GM19193 (cell line): ENCODE data around the gene PRKCQ.

Source experiments
- POLR2A ChIP-seq: IDR thresholded peaks from 4 replicates; pipeline ENCODE4 v1.6.1; 2011; ENCODE audit not compliant: insufficient read depth, insufficient read length; ENCODE audit errors: extremely low read depth

The PRKCQ gene

DNA sequence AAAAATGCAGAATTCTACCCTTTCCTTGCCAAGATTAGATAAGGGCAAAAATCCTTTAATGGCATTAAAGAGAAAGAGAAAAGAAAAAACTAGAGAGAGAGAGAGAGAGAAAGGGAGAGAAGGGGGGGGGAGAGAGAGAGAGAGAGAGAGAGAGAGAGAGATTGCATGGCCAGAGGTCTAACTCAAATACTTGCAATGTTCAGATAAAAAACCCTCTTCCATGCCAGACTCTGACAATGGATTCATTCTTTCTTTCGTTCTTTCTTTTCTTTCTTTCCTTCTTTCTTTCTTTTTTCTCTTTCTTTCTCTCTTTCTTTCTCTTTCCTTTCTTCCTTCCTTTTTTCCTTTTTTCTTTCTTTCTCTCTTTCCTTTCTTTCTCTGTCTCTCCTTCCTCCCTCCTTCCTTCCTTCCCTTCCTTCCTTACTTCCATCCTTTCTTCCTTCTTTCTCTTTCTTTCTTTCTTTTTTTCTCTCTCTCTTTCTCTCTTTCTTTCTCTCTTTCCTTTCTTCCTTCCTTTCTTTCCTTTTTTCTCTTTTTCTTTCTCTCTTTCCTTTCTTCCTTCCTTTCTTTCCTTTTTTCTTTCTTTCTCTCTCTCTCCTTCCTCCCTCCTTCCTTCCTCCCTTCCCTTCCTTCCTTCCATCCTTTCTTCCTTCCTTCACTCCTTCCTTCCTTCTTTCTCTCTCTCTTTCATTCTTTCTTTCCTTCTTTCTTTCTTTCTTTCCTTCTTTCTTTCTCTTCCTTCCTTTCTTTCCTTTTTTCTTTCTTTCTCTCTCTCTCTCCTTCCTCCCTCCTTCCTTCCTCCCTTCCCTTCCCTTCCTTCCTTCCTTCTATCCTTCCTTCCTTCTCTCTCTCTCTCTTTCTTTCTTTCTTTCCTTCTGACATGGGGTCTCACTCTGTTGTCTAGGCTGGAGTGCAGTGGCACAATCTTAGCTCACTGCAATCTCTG lies 175.7 kb downstream of the PRKCQ start:
- no peak for TF ChIP-seq POLR2A

DNA sequence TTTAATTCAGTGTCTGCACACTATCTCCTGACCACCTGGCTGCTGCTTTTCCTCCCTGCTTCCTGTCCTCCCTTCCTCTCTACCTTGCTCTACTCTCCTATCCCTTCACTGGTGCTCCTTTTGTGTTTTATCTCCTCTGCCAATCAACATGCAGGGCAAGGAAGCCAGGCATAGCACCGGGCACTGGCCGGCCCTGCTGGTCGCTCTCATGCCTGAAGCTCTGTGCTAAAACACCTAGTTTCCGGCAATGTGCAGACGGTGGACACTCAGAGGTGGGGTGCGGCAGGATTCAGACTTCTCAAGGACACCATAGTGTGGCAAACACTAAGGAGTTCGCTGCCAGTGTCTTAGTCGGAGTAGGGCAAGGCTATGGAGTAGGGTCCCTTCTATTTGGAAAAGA lies 177.1 kb downstream of the PRKCQ start:
- no peak for TF ChIP-seq POLR2A

DNA sequence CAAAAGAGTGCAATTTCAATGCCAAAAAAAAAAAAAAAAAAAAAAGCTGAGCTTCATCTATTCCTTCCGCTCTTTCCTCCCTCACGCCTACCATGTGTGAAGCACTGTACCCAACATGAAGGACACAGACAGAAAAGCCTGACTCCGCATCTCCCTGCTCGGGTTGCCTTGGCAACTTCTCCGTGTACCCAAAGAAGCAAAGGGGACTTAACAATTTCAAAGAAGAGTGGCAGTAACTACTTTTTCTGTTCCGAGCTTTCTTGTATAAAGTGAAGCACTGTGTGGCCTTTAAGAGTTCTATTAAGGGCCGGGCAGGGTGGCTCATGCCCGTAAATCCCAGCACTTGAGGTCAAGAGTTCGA lies 177.7 kb downstream of the PRKCQ start:
- TF ChIP-seq POLR2A, result no peak

DNA sequence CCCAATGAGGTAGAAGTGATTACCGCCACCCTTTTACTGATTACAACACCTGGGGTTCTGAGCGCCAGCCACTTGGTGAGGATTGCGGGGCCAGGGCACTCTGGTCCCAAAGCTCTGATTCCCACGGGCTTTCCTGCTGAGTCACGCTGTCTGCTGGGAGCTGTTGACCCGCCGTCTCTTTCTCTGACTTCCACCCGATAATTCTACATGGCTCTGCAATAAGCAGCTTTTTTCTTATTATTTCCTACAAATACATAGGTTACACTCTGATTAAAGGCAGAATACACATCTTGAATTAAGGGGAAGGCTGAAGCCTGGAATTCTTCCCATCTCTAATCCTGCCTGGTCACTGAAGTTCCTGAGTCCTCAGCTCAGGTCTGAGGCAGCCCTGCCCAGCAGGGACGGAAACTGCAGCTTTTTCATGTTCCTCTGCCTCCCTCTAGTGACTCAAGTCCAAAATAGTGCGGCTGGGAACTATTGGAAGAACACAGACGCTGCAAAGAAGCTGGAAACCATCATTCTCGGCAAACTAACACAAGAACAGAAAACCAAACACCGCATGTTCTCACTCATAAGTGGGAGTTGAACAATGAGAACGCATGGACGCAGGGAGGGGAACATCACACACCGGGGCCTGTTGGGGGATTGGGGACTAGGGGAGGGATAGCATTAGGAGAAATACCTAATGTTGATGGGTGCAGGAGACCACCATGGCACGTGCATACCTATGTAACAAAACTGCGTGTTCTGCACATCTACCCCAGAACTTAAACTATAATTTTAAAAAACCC lies 178.3 kb downstream of the PRKCQ start:
- TF ChIP-seq POLR2A, result no peak

DNA sequence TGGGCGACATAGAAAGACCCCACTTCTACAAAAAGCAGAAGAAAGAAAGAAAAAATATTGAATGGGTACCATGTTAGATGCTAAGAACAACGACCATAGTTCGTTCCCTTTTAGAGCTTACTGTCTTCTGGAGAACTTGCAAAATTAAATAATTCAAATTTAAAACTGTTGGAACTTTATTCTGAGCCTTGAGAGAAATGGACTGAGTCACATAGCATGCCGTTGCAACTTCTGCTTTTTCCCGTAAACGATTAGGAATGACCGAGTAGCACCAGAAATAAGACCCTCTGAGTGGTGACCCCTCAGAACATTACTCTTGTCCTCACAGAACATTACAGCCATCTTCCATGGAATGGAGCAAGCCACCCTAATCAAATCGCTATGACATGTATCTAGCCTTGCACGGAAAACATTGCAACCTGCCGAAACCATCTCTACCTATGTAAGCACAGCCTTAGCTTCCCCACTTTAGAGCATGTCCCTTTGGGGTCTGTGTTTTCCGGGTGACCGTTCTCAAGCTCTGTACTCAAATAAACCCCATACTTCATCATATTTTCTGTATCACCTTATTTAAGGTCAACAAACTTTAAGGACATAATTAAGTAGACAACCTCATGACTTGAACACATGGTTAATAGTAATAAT lies 179.1 kb downstream of the PRKCQ start:
- TF ChIP-seq POLR2A, result no peak

DNA sequence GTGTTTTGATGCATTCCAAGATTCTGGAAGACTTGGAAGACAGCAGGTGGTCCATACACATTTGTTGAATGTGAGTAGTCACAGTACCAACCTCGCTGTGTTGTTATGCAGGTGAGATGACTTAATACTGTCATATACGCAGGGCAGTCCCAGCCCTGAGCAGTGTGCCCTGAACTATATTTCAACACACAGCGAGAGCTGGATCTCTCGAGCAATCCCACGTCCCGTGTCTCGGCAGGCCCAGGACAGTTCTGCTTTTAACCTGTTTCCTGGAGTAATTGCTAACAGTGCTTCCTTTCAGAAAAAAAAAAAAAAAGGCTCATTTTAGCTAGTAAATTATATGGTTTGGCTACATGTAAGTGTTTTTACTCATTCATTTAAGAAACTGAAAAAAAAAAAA lies 179.7 kb downstream of the PRKCQ start:
- TF ChIP-seq POLR2A, result no peak

DNA sequence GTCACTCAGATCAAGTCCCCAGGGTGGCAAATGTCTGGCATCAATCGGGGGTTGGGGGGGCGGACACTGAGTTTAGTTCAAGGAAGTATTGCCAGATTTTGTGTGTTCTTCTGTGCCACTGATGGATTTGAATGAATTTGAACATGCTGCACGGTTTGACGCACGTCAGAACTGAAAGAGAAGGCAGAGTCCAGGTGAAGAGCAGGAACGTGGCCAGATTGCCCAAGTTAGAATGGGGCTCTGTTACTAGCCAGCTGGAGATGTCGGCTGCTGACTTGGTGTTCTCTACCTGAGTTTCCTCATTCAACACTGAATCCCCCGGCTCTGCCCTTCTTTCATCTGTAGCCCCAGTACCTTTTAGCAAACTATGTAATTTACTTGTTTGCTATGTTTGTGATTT lies 180.2 kb downstream of the PRKCQ start:
- TF ChIP-seq POLR2A, result no peak

DNA sequence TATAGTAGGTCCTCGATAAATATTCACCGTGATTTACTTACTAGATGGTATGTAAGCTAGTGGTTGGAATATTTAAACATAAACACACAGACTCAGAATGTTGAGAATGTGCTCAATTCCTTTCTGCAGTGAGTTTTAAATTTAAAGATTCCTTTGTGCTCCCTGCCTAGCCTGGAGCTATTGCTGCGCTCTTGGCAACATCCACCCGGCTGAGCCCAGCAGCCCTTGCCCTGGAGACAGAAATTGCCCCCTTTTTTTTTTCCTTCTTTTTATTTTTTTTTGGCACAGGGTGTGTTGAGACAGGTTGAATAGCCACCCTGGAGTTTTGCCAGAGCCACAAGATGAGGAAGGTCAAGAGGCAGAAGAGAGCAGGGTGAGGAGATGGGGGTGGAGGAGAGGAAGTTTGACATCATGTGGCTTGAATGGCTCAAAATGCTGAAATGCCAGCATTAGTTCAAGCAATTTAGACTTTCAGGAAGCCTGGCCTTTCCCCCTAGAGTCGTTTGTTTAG lies 180.8 kb downstream of the PRKCQ start:
- no peak for TF ChIP-seq POLR2A

DNA sequence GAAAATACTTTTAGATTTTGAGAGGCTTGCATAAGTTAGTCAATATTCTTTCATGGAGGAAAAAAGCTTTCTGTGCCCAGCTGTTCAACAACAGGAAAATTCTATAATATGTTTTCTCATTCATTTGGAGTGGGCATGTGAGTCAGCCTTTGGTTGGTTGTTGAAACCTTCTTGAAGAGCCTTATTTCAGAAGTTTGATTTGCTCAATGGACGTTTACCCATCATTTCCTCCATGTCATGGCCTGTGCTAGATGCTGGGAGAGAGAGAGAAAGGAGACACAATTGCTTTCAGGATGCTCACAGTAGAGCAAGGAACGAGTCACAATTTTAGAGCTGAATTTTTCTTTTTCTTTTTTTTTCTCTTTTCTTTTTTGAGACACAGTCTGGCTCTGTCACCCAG lies 181.7 kb downstream of the PRKCQ start:
- TF ChIP-seq POLR2A, result no peak

DNA sequence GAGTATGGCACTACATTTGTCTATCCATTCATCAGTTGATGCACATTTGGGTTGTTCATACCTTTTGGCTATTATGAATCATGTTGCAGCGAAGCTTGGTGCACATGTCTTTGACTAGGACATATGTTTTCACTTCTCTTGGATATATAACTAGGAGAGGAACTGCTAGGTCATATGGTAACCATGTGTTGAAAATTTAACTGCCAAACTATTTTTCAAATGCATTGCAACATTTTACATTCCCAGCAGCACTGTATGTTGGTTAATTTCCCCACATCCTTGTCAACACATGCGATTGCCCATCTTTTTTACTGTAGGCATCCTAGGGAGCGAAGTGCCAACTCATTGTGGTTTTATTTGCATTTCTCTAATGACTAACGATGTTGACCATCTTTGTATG lies 183.4 kb downstream of the PRKCQ start:
- no peak for TF ChIP-seq POLR2A

DNA sequence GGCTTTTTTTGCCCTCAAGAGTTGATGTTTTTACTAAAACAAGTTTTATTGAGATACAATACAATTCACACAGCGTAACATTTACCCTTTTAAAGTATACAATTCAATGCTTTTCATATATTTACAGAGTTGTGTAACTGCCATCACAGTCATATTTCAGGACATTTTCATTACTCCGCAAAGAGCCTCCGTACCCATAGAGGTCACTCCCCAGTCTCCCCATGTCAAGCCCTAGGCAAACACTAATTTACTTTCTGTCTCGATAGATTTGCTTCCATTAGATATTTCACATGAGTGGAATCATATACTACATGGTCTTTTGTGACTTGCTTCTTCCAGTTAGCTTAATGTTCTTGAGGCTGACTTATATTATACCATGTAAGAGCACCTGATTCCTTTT lies 183.8 kb downstream of the PRKCQ start:
- TF ChIP-seq POLR2A, result no peak

DNA sequence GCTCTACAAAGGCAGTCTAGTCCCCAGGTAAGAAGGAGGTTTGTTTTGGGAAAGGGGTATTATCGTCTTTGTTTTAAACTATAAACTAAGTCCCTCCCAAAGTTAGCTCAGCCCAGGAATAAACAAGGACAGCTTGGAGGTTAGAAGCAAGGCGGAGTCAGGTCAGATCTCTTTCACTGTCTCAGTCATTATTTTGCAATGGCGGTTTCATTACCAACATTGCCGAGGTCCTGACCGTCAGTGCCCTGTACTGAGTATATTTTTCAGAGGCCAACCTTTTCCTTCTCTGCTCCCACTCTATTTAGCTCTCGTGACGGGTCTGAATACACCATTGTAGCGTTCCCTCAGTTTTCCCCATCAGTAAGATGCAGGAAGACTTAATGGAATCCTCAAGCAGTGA lies 184.5 kb downstream of the PRKCQ start:
- no peak for TF ChIP-seq POLR2A

DNA sequence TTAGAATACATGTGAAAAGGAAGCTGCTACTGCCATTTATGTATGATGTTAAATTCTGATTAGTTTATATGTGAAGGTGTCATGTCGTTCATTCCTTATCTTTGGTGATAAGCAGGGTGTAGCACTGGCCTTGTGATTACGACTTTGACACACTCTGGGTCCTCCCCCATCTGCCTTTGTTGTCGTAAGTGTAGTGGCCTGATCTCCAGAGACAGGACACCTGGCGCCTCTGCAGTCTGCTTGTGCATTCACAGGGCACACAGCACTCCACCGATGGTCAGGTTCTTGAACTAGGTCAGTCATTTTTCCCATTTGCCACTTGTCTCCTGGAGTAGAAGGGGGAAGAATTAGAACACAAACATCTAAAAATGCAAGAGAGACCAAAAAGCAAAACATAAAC lies 186.0 kb downstream of the PRKCQ start:
- no peak for TF ChIP-seq POLR2A

DNA sequence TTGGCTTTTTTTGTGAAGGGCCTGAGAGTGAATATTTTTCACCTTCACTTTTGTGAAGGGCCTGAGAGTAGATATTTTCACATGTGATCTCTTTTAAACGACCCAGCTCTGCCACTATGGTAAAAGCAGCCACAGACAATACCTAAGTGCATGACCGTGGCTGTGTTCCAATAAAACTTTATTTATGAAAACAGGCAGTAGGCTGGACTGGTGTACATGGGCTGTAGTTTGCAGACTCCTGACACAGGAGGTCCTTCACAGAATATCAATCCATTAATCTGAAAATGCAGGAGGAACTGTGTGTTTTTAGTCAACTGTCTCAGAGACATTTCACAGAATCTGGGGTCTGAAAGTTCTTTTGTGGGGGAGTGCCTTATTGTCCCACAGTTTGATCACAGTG lies 186.9 kb downstream of the PRKCQ start:
- no peak for TF ChIP-seq POLR2A

DNA sequence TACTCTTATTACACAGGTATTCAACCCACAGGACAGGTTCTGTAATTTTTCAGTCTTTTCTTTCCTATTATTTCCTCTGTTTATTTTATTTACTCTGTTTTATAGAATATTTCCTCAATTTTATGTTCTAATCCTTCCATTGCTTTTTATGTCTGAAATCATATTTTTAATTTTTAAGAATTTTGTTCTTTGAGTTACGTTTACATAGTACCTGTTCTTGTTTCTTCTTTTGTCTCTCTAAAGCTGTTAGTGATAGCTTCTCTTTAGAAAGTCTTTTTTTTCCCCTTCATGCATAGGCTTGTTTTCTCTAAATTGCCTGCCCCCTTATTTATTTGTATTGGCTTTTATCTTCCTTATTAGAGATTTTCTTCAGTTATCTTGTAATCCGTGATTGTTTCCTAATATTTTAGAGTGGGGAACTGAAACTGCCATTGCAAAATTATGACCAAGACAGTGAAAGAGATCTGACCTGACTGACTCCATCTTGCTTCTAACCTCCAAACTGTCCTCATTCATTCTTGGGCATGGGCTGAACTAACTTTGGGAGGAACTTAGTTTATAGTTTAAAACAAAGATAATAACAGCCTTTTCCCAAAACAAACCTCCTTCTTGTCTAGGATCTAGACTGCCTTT lies 189.7 kb downstream of the PRKCQ start:
- no peak for TF ChIP-seq POLR2A
